ENCODE measurements around the gene WDFY4. TPM values are rescaled to one million over a fixed set of nuclear protein-coding genes. Genes with fewer than 3 reads are reported as not detected.

WDFY4 gene
- polyA plus RNA-seq, 2 of the 4 experiments (the other 2 are of a cell fraction) = not detected

GRCh38 chr10:48887982-48888381, 203.3 kb downstream of the WDFY4 start:
- no peak overlapping the region for H3K4me3 ChIP-seq
- no peak overlapping the region for H3K4me2 ChIP-seq
- ATAC-seq (no peak), DNase-seq (ENCODE audit: low read depth in 1 of 2, low spot score in 1 of 2) (no peak), FAIRE-seq (no peak)
- ChIA-PET CTCF (no interaction called here), POLR2A (no interaction called here)
- no peaks in the 10 kb centered on the region for H3K4me1 ChIP-seq
- no peaks in the 10 kb centered on the region for H3K9me3 ChIP-seq
- TF ChIP-seq NFE2L2 (conservative IDR thresholded peaks at IDR 0.05; ENCODE audit: low read length) (no peak), SMC3 (IDR thresholded peaks at IDR 0.05) (no peak), EHMT2 (IDR thresholded peaks at IDR 0.05; ENCODE audit: low read depth) (no peak), ZC3H11A (IDR thresholded peaks at IDR 0.05) (no peak), E2F6 (IDR thresholded peaks at IDR 0.05; ENCODE audit: borderline replicate concordance, low read depth) (no peak), USF2 (IDR thresholded peaks at IDR 0.05) (no peak), ZFP36 (IDR thresholded peaks at IDR 0.05; ENCODE audit: borderline replicate concordance, partially characterized antibody) (no peak), HOXB13 (CRISPR knock-in tag; IDR thresholded peaks at IDR 0.05; ENCODE audit: low read depth) (no peak), HMGXB4 (CRISPR knock-in tag; IDR thresholded peaks at IDR 0.05; ENCODE audit: borderline replicate concordance) (no peak), CTCF (IDR thresholded peaks at IDR 0.05) (no peak), MYC (IDR thresholded peaks at IDR 0.05; ENCODE audit: borderline replicate concordance, low read length) (no peak), JUN (IDR thresholded peaks at IDR 0.05) (no peak), RFX5 (IDR thresholded peaks at IDR 0.05) (no peak), REST (IDR thresholded peaks at IDR 0.05) (no peak), ESRRA (IDR thresholded peaks at IDR 0.05; ENCODE audit: borderline replicate concordance, low read length) (no peak)
- H3K27ac ChIP-seq = no peak overlapping the region
- WGBS (ENCODE audit: missing lambda C conversion rate) = 24% methylated on average over 1 of the region's 1 CpG

GRCh38 chr10:48890888-48891850, 206.5 kb downstream of the WDFY4 start:
- ATAC-seq = no peak
- DNase-seq (ENCODE audit: low read depth in 1 of 2, low spot score in 1 of 2) = no peak
- WGBS (ENCODE audit: missing lambda C conversion rate) = 57% methylated on average over 11 of the region's 11 CpGs
- FAIRE-seq = no peak
- Histone ChIP-seq H3K4me1 (no peaks in the 10 kb centered on the region), H3K4me2 (no peak overlapping the region), H3K4me3 (no peak overlapping the region), H3K27ac (no peak overlapping the region), H3K9me3 (no peaks in the 10 kb centered on the region)
- ChIA-PET POLR2A (no interaction called here), CTCF (no interaction called here)
- TF ChIP-seq HEYL (CRISPR knock-in tag; IDR thresholded peaks at IDR 0.05) = no peak
- no peak for TF ChIP-seq RFX5 (IDR thresholded peaks at IDR 0.05)
- TF ChIP-seq ATOH8 (CRISPR knock-in tag; IDR thresholded peaks at IDR 0.05; ENCODE audit: low read depth) = no peak
- no peak for TF ChIP-seq FOXS1 (CRISPR knock-in tag; IDR thresholded peaks at IDR 0.05)
- TF ChIP-seq HOXB5 (CRISPR knock-in tag; IDR thresholded peaks at IDR 0.05) = no peak
- no peak for TF ChIP-seq RARB (CRISPR knock-in tag; IDR thresholded peaks at IDR 0.05)
- no peak for TF ChIP-seq E2F6 (IDR thresholded peaks at IDR 0.05; ENCODE audit: borderline replicate concordance, low read depth)
- no peak for TF ChIP-seq JUN (IDR thresholded peaks at IDR 0.05)
- TF ChIP-seq RCOR1 (IDR thresholded peaks at IDR 0.05; ENCODE audit: low read depth, low read length) = no peak
- TF ChIP-seq JUNB (IDR thresholded peaks at IDR 0.05) = no peak
- no peak for TF ChIP-seq MAX (IDR thresholded peaks at IDR 0.05)
